H9 (cell line): ENCODE data around the gene KRTAP10-9. TPM values are rescaled to one million over a fixed set of nuclear protein-coding genes. Genes with fewer than 3 reads are reported as not detected.

Experiments
- DNase-seq: peaks from one replicate; pipeline ENCODE4 v3.0.0-alpha.2; 2017
- H2AFZ ChIP-seq: one replicate; pipeline ENCODE4 v1.6.1; 2013; ENCODE audit warnings: mild to moderate bottlenecking, low read length, control low read depth, moderate library complexity
- H2AK5ac ChIP-seq: 2 replicates; pipeline ENCODE4 v1.6.1; 2013; ENCODE audit warnings: low read length, control low read depth, mixed read lengths; ENCODE audit not compliant: insufficient read length
- H2BK120ac ChIP-seq: one replicate; pipeline ENCODE4 v1.6.1; 2013; ENCODE audit warnings: low read depth, mild to moderate bottlenecking, low read length, control low read depth, inconsistent platforms; ENCODE audit not compliant: poor library complexity, severe bottlenecking
- H2BK12ac ChIP-seq: 2 replicates; pipeline ENCODE4 v1.6.1; 2013; ENCODE audit warnings: low read length, control low read depth, mixed read lengths, low read depth; ENCODE audit not compliant: insufficient read length
- H2BK15ac ChIP-seq: 2 replicates; pipeline ENCODE4 v1.6.1; 2013; ENCODE audit warnings: low read depth, low read length, control low read depth
- H2BK20ac ChIP-seq: one replicate; pipeline ENCODE4 v1.6.1; 2013; ENCODE audit warnings: low read depth, mild to moderate bottlenecking, low read length, control low read depth, inconsistent platforms; ENCODE audit not compliant: poor library complexity, severe bottlenecking
- H2BK5ac ChIP-seq: 2 replicates; pipeline ENCODE4 v1.6.1; 2013; ENCODE audit warnings: low read length, control low read depth, mixed read lengths; ENCODE audit not compliant: insufficient read length
- H3K14ac ChIP-seq: 2 replicates; pipeline ENCODE4 v1.6.1; 2013; ENCODE audit warnings: low read length, control low read depth; ENCODE audit not compliant: insufficient read depth
- H3K18ac ChIP-seq: 2 replicates; pipeline ENCODE4 v1.6.1; 2013; ENCODE audit warnings: low read depth, mild to moderate bottlenecking, mixed read lengths, low read length, control low read depth; ENCODE audit not compliant: insufficient read length
- H3K23ac ChIP-seq: 2 replicates; pipeline ENCODE4 v1.6.1; 2013; ENCODE audit warnings: low read length, control low read depth, mixed read lengths, low read depth; ENCODE audit not compliant: insufficient read length
- H3K23me2 ChIP-seq: 2 replicates; pipeline ENCODE4 v1.6.1; 2013; ENCODE audit warnings: low read depth, mild to moderate bottlenecking, mixed read lengths, low read length, control low read depth; ENCODE audit not compliant: insufficient read length, poor library complexity, severe bottlenecking
- H3K27ac ChIP-seq: 2 replicates; pipeline ENCODE4 v1.5.1; 2013; ENCODE audit warnings: low read length, control low read depth, mixed read lengths, low read depth; ENCODE audit not compliant: insufficient read length
- H3K27me3 ChIP-seq: 2 replicates; pipeline ENCODE4 v1.6.1; 2013; ENCODE audit warnings: low read length, control low read depth, inconsistent platforms; ENCODE audit not compliant: insufficient read depth
- H3K4ac ChIP-seq: 2 replicates; pipeline ENCODE4 v1.6.1; 2013; ENCODE audit warnings: low read depth, mild to moderate bottlenecking, control low read depth, inconsistent platforms, low read length, moderate library complexity
- H3K4me1 ChIP-seq: 2 replicates; pipeline ENCODE4 v1.6.1; 2013; ENCODE audit warnings: low read length, control low read depth, inconsistent platforms; ENCODE audit not compliant: insufficient read depth
- H3K4me2 ChIP-seq: 2 replicates; pipeline ENCODE4 v1.6.1; 2013; ENCODE audit warnings: low read length, control low read depth, mixed read lengths; ENCODE audit not compliant: insufficient read length, insufficient read depth
- H3K56ac ChIP-seq: 2 replicates; pipeline ENCODE4 v1.6.1; 2013; ENCODE audit warnings: low read depth, mild to moderate bottlenecking, mixed read lengths, low read length, control low read depth; ENCODE audit not compliant: insufficient read length
- H3K79me1 ChIP-seq: 2 replicates; pipeline ENCODE4 v1.6.1; 2013; ENCODE audit warnings: low read depth, mild to moderate bottlenecking, moderate library complexity, low read length, control low read depth, inconsistent platforms; ENCODE audit not compliant: insufficient read depth, poor library complexity, severe bottlenecking
- H3K79me2 ChIP-seq: 2 replicates; pipeline ENCODE4 v1.6.1; 2013; ENCODE audit warnings: low read length, control low read depth, inconsistent platforms; ENCODE audit not compliant: insufficient read depth
- H3K9ac ChIP-seq: 2 replicates; pipeline ENCODE4 v1.6.1; 2013; ENCODE audit warnings: low read length, control low read depth, mixed read lengths; ENCODE audit not compliant: insufficient read length; ENCODE audit errors: extremely low read depth
- H3K9me3 ChIP-seq: one replicate; pipeline ENCODE4 v1.6.1; 2013; ENCODE audit warnings: low read depth, low read length, inconsistent platforms; ENCODE audit not compliant: control insufficient read depth
- H3T11ph ChIP-seq: one replicate; pipeline ENCODE4 v1.6.1; 2013; ENCODE audit warnings: mild to moderate bottlenecking, low read length, control low read depth, inconsistent platforms
- H4K20me1 ChIP-seq: one replicate; pipeline ENCODE4 v1.6.1; 2013; ENCODE audit not compliant: control insufficient read depth, insufficient read length, insufficient read depth
- H4K5ac ChIP-seq: 2 replicates; pipeline ENCODE4 v1.6.1; 2013; ENCODE audit warnings: low read depth, mild to moderate bottlenecking, mixed read lengths, low read length, control low read depth; ENCODE audit not compliant: insufficient read length
- H4K8ac ChIP-seq: replicated peaks from 2 replicates; pipeline ENCODE4 v1.6.1; 2013; ENCODE audit warnings: low read length, control low read depth, mixed read lengths, low read depth; ENCODE audit not compliant: insufficient read length
- H4K91ac ChIP-seq: 2 replicates; pipeline ENCODE4 v1.6.1; 2013; ENCODE audit warnings: low read depth, mild to moderate bottlenecking, moderate library complexity, mixed read lengths, low read length, control low read depth; ENCODE audit not compliant: insufficient read length
- H3K27ac Mint-ChIP-seq, 3 experiments: 2 replicates in 2 of 3; 3 replicates in 1 of 3; pipeline ENCODE4 v1.8.0; 2020 to 2021; ENCODE audit warnings: mixed read lengths in 3 of 3, mild to moderate bottlenecking in 1 of 3, moderate library complexity in 1 of 3
- H3K27me3 Mint-ChIP-seq: 2 replicates; pipeline ENCODE4 v1.8.0; 2021; ENCODE audit warnings: low read depth, mild to moderate bottlenecking, moderate library complexity, mixed read lengths
- H3K36me3 Mint-ChIP-seq, 3 experiments: 2 replicates in 2 of 3; 3 replicates in 1 of 3; pipeline ENCODE4 v1.8.0; 2020 to 2021; ENCODE audit warnings: low read depth in 3 of 3, mixed read lengths in 3 of 3; ENCODE audit not compliant: insufficient read depth in 1 of 3
- H3K4me1 Mint-ChIP-seq, 2 experiments: 2 replicates each; pipeline ENCODE4 v1.8.0; 2020; ENCODE audit warnings: mixed read lengths in 2 of 2
- H3K4me3 Mint-ChIP-seq, 2 experiments: 2 replicates in 1 of 2; 3 replicates in 1 of 2; pipeline ENCODE4 v1.8.0; 2020 to 2021; ENCODE audit warnings: mild to moderate bottlenecking in 2 of 2, mixed read lengths in 2 of 2, moderate library complexity in 1 of 2
- H3K9me3 Mint-ChIP-seq, 2 experiments: 2 replicates in 1 of 2; 3 replicates in 1 of 2; pipeline ENCODE4 v1.8.0; 2020; ENCODE audit warnings: mild to moderate bottlenecking in 2 of 2, mixed read lengths in 2 of 2, moderate library complexity in 1 of 2
- WGBS: extraction: QIAGEN DNeasy Blood & Tissue Kit; methylation state at CpG from one replicate; pipeline ENCODE4 v1.1.7; 2013; ENCODE audit warnings: missing lambda C conversion rate, low lambda C conversion rate, mixed read lengths; ENCODE audit not compliant: insufficient read length; ENCODE audit errors: extremely low coverage; 5-methylcytosine and 5-hydroxymethylcytosine counted together
- total RNA-seq: library from RNA; stranded (reverse); gene quantifications from 2 replicates; pipeline ENCODE4 v1.2.1, GENCODE V29; 2021
- TF ChIP-seq, protein P1 (sequence below): fragments of 200-600 bp; sonication (generic); conservative IDR thresholded peaks from 3 replicates; pipeline ENCODE4 v1.8.0; 2021; ENCODE audit warnings: antibody characterized with exemption, mild to moderate bottlenecking

Gene KRTAP10-9
- total RNA-seq, 1 experiment from 2014 or later: not detected

DNA sequence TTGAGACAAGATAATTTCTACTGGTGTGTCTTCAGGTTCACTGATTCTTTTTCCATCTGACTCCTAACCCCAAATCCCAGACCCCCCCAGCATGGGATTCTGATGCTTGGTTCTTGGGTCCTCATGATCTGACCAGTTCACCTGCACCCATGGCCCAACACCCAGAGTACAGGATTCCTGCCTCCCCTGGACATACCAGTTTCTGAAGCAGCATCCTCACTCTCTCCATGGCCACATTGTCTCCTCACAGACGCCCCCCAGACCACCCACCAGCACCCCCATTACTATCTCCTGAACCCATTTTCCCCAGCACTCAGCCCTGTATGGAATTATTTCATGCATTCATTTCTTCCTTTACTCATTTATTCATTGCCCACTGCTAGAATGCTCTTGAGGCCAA is 30.0 kb downstream of the KRTAP10-9 start:
- Histone ChIP-seq H3K18ac (no peak overlapping the region), H2BK12ac (no peak overlapping the region), H2BK15ac (no peak overlapping the region), H3K9me3 (no peaks in the 10 kb centered on the region), H3T11ph (no peak overlapping the region), H4K8ac (no peak overlapping the region), H3K4me2 (no peak overlapping the region), H3K56ac (no peak overlapping the region), H3K23me2 (no peaks in the 10 kb centered on the region), H3K79me2 (no peaks in the 10 kb centered on the region), H3K4ac (no peak overlapping the region), H2BK120ac (no peak overlapping the region), H3K4me1 (no peaks in the 10 kb centered on the region), H3K79me1 (no peaks in the 10 kb centered on the region), H3K27ac (no peak overlapping the region), H4K5ac (no peak overlapping the region), H2BK5ac (no peak overlapping the region), H3K9ac (no peak overlapping the region), H3K14ac (no peak overlapping the region), H4K20me1 (no peaks in the 10 kb centered on the region), H2BK20ac (no peak overlapping the region), H4K91ac (no peak overlapping the region), H3K23ac (no peak overlapping the region), H3K27me3 (no peaks in the 10 kb centered on the region), H2AK5ac (no peak overlapping the region), H2AFZ (no peak overlapping the region)
- Mint-ChIP-seq H3K4me3 (no peak overlapping the region; a peak in 1 of 5 replicates), H3K27me3 (peaks cover 22% of the 10 kb centered on the region), H3K4me1 (peaks cover 31 to 41% of the 10 kb centered on the region in 2 experiments), H3K27ac (no peak overlapping the region), H3K36me3 (peaks cover 2 to 15% (median 8%) of the 10 kb centered on the region in 3 experiments; a peak in 6 of 7 replicates), H3K9me3 (peaks cover 14 to 15% of the 10 kb centered on the region in 2 experiments; a peak in 4 of 5 replicates)
- DNase-seq: no peak
- TF ChIP-seq, protein P1, sequence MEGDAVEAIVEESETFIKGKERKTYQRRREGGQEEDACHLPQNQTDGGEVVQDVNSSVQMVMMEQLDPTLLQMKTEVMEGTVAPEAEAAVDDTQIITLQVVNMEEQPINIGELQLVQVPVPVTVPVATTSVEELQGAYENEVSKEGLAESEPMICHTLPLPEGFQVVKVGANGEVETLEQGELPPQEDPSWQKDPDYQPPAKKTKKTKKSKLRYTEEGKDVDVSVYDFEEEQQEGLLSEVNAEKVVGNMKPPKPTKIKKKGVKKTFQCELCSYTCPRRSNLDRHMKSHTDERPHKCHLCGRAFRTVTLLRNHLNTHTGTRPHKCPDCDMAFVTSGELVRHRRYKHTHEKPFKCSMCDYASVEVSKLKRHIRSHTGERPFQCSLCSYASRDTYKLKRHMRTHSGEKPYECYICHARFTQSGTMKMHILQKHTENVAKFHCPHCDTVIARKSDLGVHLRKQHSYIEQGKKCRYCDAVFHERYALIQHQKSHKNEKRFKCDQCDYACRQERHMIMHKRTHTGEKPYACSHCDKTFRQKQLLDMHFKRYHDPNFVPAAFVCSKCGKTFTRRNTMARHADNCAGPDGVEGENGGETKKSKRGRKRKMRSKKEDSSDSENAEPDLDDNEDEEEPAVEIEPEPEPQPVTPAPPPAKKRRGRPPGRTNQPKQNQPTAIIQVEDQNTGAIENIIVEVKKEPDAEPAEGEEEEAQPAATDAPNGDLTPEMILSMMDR: no peak
- no CpG with 5 or more reads among the region's 1 CpG for WGBS
